GM12892 (cell line): Measurements from ENCODE around the gene PRSS2.

ENCODE experiments used
- POLR2A ChIP-seq: IDR thresholded peaks from 2 replicates; pipeline ENCODE4 v1.6.1; 2011; ENCODE audit warnings: low read depth, low read length, control low read depth
- POLR2AphosphoS5 ChIP-seq: IDR thresholded peaks from 2 replicates; pipeline ENCODE4 v1.6.1; 2011; ENCODE audit warnings: low read depth, low read length, control low read depth
- TAF1 ChIP-seq: IDR thresholded peaks from 2 replicates; pipeline ENCODE4 v1.6.1; 2011; ENCODE audit warnings: low read depth, mild to moderate bottlenecking, control low read depth, low read length, borderline replicate concordance

DNA sequence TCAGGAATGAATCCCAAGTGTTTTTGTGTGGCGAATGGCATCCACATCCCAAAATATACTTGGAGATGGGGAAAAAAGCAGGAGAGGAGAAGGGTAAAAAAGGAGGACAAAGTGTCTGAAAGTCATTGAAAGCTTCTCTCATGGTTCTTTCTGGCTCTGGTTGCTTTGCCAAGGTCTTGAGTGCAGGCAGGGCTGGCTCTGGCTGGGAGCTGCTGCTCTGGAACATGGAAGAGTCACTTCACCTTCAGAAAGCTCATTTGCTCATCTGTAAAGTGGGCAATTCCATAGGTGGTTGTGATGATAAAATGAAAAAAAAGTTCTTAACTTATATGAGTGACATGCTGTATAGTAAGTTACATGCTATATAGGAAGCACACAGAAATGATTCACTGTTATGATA, 2.9 kb upstream of the PRSS2 start:
- TF ChIP-seq TAF1: no peak
- TF ChIP-seq POLR2AphosphoS5: no peak
- no peak for TF ChIP-seq POLR2A
